Femur (tissue), 1 donor: Measurements from ENCODE around the gene WDR53.
"Not testable (repeated sequence)": the region's sequence is repeated elsewhere in the genome, so short reads cannot be mapped to it uniquely, and the experiment has no call there.

Experiments used
- DNase-seq: peaks from one replicate; pipeline ENCODE4 v3.0.0-alpha.2; 2017

The WDR53 gene

DNA sequence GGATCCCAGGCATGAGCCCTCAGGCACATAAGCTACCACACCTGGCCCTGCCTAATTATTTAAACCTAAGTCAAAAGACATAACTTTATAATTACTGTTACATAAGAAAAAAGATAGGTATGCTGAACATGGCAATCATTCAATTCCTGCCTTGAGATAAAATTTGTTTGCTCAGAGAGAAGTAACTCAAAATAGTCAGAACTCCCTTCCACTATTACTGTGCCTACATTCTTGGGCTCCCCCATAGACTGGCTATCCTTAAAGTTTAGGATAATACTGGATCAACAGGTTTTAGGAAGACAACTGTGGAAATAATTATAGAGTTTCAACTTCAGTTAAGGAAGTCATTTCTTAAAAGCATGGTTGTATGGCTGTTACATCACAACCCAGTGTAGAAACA is 9.9 kb downstream of the WDR53 start:
- DNase-seq = no peak

DNA sequence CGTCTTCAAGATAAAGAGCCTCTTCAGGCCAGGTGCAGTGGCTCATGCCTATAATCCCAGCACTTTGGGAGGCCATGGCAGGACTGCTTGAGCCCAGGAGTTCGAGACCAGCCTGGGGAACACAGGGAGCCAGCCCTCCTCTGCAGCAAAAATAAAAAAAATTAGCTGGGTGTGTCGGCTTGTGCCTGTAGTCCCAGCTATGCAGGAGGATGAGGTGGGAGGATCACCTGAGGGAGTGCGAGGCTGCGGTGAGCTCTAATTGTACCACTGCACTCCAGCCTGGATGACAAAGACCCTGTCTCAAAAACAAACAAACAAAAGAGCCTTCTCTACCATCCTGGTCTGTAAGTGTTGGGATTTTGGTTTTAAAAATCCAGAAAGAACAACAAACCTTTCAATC is 11.1 kb downstream of the WDR53 start:
- no peak for DNase-seq

DNA sequence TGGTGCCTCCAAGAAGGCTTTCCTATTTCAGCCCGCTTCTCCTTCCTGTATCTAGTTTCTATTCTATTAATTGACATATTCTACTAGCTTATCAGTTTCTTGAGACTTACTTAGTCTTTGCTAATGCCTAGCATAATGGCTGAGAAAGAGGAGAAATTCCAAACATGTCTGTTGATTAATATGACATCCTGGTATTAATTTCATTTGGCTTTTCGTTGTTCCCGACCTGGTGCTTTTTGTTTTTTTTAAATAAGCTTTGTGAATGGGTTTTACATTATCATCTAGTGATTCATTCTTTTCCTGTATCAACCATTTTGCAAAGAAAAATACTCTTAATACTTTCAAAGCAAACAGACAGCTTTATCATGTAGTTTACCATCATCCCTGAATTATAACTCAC is 13.1 kb downstream of the WDR53 start:
- DNase-seq = no peak

DNA sequence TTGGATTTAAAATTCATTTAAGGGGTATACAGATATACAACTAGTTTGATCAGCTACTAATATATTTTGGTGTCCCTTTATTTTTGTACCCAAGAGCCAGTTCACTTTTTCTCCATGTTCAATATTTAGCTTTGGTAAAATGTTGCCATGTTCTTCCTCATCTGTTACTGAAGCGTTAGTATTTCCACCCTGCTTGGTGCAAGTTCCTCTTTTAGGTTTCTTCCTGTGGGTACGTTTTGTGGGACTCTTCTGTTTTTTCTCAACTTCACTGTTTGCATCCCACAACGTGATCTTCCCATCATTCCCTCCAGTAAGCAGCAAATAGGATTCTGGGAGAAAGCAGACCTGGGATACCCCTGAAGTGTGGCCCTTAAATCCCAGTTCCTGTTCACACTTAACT is 14.1 kb downstream of the WDR53 start:
- no peak for DNase-seq

DNA sequence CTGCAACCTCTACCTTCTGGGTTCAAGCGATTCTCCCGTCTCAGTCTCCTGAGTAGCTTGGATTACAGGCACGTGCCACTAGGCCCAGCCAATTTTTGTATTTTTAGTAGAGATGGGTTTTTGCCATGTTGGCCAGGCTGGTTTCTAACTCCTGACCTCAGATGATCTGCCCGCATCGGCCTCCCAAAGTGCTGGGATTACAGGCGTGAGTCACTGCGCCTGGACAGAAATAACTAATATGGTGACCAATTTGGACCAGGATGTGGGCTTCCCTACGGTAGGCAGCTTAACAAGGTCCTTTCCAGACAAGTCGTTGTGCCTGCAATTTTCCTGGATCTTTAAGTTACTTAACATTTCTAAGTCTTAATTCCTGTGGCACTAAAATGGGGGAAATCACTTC is 14.8 kb downstream of the WDR53 start:
- no peak for DNase-seq

DNA sequence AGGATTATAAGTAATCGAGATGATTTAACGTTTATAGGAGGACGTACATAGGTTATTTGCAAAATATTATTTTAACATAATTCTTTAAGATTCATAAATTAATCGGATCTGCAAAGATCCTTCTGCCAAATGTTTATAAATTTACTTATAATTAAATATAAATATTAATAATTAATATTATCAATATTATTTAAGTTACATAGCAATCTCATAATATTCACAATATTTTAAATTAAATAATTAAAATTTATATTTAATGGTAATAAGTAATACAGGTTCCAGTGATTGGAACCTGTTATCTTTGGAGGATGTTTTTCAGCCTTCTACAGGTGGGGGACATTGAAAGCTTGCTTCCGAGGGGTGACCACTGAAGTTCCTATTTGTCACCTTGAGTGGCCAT is 16.1 kb downstream of the WDR53 start:
- DNase-seq = no peak

DNA sequence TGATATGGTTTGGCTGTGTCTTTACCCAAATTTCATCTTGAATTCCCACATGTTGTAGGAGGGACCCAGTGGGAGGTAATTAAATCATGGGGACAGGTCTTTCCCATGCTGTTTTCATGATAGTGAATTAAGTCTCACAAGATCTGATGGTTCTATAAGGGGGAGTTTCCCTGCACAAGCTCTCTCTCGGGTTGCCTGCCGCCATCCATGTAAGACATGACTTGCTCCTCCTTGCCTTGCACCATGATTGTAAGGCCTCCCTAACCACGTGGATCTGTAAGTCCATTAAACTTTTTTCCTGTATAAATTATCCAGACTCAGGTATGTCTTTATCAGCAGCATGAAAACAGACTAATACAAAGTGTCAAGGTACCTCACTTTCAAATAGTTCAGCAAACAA is 18.2 kb downstream of the WDR53 start:
- not testable (repeated sequence) for DNase-seq

DNA sequence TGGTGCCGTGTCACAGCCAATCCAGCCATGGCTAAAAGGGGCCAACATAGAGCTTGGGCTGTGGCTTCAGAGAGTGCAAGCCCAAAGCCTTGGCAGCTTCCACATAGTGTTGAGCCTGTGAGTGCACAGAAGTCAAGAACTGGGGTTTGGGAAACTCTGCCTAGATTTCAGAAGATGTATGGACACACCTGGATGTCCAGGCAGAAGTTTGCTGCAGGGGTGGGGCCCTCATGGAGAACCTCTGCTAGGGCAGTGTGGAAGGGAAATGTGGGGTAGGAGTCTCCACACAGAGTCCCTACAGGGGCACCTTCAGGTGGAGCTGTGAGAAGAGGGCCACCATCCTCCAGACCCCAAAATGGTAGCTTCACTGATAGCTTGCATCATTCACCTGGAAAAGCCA is 19.0 kb downstream of the WDR53 start:
- not testable (repeated sequence) for DNase-seq

DNA sequence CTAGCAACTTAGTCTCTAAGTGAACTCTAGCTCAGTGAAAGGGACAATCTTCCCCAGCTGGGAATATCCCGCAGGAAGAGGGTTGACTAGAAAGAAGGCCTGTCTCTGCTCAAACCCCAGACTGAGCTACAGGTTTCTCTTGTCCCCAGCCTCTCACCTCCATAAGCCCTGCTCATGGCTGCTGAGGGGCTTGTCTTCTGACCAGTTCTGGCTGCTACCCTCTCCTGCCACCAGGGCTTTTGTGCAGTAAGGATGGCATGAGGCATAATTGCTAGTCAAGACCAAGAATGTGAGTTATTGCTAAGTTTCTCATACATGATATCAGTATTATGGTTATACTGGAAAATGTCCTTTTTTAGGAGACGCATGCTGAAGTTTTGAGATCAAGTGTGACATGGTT is 21.3 kb downstream of the WDR53 start:
- no peak for DNase-seq

DNA sequence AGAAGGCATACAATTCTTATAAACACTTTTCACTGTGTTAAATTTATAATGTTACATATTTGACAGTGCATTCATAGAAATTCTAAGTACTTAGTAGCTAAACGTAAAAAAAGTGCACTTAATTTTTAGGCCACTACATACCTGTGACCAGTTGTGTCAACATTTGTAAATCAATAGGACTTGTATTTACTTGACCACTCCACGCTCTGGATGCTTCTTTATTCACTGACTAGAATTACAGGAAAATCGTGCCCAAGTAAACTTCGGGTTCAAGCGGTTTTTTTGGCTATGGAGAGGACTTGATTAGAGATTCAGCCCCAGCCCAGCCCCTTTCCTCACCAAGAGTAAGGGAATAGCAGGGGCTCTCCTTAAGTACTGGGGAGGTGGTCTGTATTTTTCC is 21.8 kb downstream of the WDR53 start:
- no peak for DNase-seq

DNA sequence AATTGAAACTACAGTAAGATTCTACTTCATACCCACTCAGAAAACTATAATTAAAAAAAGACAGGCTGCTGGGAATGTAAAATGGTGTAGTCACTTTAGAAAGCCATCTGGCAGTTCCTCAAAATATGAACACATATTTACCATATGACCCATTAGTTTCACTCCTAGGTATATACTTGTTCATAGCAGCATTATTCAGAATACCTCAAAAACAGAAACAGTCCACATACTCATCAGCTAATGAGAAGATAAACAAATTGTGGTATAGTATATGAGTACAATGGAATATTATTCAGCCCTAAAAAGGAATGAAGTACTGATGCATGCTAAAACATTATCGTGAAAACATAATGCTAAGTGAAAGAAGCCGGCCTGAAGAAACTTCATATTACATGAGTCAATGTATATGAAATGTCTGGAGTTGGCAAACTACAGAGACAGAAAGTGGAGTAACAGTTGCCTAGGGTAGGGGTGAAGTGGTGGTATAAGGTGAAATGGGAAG is 23.8 kb downstream of the WDR53 start:
- DNase-seq = no peak

DNA sequence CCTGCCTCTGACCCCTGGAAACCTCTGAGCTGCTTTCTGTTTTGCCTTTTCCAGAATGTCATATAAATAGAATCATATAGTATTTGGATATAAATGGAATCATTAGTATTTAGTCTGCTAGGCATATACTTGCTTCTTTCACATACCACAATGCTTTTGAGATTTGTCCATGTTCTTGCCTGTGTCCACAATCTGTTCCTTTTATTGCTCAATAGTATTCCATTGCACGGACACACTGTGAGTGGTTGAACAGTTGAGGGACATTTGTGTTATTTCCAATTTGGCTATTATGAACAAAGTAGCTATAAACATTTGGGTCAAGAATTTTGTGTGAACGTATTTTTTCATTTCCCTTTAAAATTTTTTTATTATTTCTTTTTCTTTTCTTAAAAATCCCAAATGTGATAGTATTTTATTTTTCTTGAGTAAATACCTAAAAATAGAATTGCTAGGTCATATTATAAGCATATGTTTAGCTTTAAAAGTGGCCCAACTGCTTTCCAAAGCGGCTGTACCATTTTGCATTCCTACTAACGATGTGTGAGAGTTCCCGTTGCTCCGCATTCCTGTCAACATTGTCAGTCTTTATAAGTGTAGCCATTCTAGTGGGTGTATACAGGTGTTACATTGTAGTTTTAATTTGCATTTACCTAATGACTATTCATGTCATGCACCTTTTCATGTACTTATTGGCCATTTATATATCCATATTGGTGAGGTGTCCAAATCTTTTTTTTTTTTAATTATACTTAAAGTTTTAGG is 26.5 kb downstream of the WDR53 start:
- no peak for DNase-seq

DNA sequence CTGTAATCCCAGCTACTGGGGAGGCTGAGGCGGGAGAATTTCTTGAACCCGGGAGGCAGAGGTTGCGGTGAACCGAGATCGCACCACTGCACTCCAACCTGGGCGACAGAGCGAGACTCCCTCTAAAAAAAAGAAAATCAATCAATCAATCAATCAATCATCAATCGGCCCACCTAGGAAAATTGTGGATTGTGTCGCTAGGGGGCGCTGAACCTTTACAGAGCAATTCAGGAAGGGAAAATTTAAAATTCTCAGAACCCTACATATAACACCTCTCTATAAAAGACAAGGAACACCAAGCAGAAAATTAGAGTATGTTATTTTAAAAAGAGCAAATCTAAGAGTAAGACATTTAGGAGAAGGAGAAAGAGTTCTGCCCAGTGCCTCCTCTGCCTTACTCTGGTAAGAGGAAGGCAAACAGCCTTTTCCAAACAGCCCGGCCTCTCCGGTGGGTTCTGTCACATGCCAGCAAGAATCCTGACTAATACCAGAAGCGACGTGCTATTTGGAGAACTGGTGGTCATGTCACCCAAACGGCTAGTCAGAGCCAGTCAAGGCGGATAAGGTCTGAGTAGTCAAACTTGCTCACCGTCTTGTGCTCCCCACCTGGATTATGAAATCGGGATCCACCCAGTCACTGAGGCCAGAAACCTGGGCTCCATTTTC is 30.9 kb downstream of the WDR53 start:
- DNase-seq = peak; percentile 22

DNA sequence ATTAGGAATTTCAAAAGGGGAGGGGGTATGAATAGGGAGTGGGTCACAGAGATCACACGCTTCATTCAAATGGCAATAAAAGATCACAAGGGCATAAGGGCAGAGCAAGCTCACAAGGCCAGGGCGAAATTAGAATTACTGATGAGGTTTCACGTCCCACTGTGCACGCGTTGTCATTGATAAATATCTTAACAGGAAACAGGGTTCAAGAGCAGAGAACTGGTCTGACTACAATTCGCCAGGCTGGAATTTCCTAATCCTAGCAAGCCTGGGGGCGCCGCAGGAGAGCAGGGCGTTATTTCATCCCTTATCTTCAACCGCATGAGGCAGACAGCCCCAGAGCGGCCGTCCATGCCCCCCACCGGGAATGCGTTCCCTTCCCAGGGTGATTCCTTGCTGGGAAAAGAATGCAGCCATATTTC is 35.1 kb downstream of the WDR53 start:
- no peak for DNase-seq

DNA sequence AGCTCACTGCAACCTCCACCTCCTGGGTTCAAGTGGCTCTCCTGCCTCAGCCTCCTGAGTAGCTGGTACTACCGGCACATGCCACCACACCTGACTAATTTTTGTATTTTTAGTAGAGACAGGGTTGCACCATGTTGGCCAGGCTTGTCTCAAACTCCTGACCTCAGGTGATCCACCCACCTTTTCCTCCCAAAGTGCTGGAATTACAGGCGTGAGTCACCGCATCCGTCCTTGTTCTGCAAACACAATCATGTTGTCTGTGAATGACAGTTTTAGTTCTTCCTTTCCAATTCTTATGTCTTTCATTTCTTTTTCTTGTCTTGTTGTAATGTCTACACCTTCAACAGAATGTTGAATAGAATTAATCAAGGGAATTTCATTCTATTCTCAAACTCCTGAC is 36.9 kb downstream of the WDR53 start:
- no peak for DNase-seq

DNA sequence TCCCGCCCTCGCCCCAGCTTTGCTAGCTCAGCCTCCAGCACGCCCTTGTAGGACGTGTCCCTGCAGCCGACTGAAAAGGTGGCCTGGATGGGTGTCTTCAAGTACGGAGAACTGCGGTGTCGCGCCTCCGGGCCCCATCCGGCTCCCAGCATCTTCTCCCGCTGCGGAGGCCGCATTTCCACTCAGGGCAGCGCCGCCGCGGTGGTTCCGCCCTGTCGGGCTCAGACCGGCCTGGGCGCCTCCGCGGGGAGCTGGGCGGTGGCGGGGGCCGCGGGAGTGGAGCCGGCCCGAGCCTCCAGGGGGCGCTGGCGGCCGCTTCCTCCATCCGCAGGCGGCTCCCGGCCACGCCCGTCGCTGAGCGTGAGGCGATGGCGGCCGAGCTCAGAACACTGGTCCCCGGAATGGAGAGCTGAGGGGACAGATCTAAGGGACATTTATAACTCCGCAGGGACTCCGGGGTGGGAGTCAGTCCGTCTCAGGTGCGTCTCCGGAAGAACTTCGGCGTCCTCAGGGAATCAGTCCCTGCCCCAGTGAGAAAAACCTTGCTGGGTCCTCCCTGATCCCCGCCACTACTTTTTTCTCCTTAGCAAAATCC is 39.6 kb downstream of the WDR53 start:
- peak; percentile 69 for DNase-seq

DNA sequence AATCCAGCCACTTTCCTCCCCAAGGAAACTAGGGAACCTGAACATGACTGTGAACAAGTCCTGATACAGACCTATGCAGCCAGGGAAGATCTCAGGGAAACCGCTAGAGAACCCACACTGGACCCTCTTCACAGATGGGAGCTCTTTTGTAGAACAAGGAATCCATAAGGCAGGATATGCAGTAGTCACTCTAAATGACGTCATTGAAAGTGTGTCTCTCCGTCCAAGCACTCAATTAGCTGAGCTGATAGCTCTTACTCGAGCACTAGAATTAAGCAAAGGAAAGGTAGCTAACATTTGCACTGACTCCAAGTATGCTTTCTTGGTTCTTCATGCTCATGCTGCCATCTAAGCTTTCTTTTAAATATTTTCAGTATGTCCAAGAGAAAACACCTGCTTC is 43.2 kb downstream of the WDR53 start:
- DNase-seq = no peak

DNA sequence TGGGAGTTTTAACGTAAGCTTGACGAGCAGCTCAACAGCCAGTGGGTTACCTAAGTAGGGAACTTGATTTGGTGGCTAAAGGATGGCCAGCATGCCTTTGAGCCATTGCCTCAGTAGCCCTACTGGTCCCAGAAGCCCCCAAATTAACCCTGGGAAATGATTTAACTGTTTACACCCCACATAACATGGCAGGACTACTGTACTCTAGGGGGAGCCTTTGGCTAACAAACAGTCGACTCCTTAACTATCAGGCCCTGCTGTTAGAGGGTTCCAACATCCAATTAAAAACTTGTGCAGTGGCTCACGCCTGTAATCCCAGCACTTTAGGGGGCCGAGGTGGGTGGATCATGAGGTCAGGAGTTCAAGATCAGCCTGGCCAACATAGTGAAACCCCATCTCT is 43.8 kb downstream of the WDR53 start:
- DNase-seq = no peak

DNA sequence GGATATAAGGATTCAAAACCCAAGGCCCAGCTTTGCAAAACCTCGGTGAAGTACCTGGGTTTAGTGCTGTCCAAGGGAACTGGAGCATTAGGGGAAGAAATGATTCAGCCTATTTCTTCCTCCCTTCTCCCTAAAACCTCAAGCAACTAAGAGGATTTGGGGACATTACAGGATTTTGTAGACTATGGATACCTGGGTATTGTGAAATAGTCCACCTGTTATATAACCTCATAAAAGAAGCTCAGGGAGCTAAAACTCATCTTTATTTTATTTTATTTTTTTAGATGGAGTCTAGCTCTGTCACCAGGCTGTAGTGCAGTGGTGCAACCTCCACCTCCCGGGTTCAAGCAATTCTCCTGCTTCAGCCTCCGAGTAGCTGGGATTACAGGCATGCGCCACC is 44.5 kb downstream of the WDR53 start:
- DNase-seq = no peak

DNA sequence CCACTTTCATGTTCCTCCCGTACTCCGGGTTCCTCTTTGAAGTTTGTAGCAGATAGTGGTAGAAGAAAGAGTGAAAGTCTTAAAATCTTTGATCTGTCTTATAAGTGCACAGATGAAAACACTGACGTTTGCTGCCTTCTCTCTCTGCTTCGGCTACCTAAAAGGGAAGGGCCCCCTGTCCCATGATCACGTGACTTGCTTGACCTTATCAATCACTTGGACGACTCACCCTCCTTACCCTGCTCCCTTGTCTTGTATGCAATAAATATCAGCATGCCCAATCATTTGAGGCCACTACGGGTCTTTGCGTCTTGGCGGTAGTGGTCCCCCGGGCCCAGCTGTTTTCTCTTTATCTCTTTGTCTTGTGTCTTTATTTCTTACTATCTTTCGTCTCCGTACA is 47.1 kb downstream of the WDR53 start:
- not testable (repeated sequence) for DNase-seq

DNA sequence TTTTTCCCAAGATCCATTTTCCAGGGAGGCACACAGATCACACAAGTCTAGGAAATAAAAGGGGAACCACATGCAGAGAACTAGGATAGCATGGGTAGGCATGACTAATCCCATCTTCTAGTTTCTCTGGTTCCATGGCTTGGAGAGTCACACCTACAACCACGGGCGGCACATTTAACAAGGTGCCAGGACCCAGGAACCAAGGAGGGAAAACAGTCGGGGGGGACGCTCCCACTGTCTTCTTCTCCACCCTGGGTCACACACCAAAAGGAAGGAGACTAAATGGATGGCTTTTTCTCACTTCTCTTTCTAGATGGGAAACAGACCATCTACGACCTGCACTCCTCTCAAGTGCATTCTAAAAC is 48.7 kb downstream of the WDR53 start:
- DNase-seq = no peak

DNA sequence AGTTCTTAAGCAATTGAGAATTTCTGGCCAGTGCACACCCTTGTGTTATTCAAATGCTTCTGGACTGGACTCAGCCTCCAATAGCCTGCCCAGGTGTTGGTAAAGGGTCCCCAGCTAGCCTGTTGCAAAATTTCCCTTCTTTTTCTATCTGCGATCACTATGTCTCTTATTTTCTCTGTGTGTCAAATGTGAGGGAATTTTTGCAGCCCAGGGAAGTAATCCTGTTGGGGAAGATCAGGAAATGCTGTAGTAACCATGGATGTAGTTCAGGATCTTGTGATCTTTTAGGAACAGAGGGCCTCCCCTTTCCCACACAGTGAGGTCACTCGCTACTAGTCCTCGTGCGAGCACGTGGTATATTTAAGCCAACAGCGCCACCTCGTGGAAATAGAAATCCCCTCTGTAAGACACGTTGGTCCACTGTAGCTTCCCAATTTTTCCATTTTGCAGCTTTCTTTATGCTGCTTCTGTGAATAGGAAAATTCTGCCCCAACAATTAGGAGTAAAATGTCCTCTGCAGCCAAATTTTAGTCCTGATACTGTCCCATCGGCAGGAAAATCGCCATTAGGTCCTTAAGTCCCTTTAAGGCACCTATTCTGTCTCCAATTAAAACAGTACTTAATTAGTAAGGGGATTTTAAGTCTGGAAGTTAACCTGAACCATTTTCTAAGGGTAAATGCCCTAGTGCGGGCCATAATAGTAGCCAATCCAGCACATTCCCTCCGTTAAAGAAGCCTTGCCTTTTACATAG is 49.2 kb downstream of the WDR53 start:
- DNase-seq = peak; percentile 28

DNA sequence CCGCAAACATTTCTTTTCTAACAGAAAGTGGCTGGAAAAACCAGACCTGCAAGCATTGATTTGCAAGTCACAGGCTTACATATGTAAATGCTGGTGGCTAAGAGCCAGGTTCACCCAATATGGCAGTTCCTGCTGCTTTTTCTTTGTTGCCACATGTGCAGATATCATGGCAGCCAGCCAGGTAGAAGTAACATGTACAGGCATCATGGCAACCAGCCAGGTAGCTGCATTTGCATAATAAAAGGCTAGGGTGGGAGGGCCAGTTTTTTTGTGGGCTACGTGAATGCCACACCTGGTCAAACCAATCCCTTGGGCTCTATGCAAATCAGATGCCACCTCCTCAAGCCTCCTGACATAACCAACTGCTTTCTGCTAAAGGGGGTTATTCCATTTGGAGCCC is 50.4 kb downstream of the WDR53 start:
- no peak for DNase-seq
